Ishikawa (cell line): ENCODE data around the gene AGK.

Experiments
- CEBPB ChIP-seq: IDR thresholded peaks from 2 replicates; pipeline ENCODE4 v1.6.1; 2012
- CREB1 ChIP-seq: IDR thresholded peaks from 2 replicates; pipeline ENCODE4 v1.6.1; 2012; ENCODE audit warnings: low read depth
- EGR1 ChIP-seq: IDR thresholded peaks from 2 replicates; pipeline ENCODE4 v1.6.1; 2012
- EP300 ChIP-seq: IDR thresholded peaks from 2 replicates; pipeline ENCODE4 v1.6.1; 2012; ENCODE audit warnings: borderline replicate concordance
- FOXM1 ChIP-seq: IDR thresholded peaks from 2 replicates; pipeline ENCODE4 v1.6.1; 2012; ENCODE audit warnings: low read depth, borderline replicate concordance
- NFIC ChIP-seq: IDR thresholded peaks from 2 replicates; pipeline ENCODE4 v1.6.1; 2012
- RAD21 ChIP-seq: IDR thresholded peaks from 2 replicates; pipeline ENCODE4 v1.6.1; 2012; ENCODE audit warnings: low read depth
- TAF1 ChIP-seq: IDR thresholded peaks from 2 replicates; pipeline ENCODE4 v1.6.1; 2012; ENCODE audit warnings: low read depth, mild to moderate bottlenecking
- TCF12 ChIP-seq: IDR thresholded peaks from 2 replicates; pipeline ENCODE4 v1.6.1; 2012; ENCODE audit warnings: low read depth
- TEAD4 ChIP-seq: IDR thresholded peaks from 2 replicates; pipeline ENCODE4 v1.6.1; 2012
- USF1 ChIP-seq: IDR thresholded peaks from 2 replicates; pipeline ENCODE4 v1.6.1; 2012
- YY1 ChIP-seq: IDR thresholded peaks from 2 replicates; pipeline ENCODE4 v1.6.1; 2012; ENCODE audit warnings: low read depth
- ZBTB7A ChIP-seq: IDR thresholded peaks from 2 replicates; pipeline ENCODE4 v1.6.1; 2012; ENCODE audit warnings: low read depth
- TF ChIP-seq, protein P1 (sequence below): IDR thresholded peaks from 2 replicates; pipeline ENCODE4 v1.6.1; 2012
- TF ChIP-seq, protein P2 (sequence below): IDR thresholded peaks from 2 replicates; pipeline ENCODE4 v1.6.1; 2012; ENCODE audit warnings: low read depth, mild to moderate bottlenecking

AGK gene

GRCh38 chr7:141649137-141649864 lies 98.1 kb downstream of the AGK start:
- TF ChIP-seq, protein P1, sequence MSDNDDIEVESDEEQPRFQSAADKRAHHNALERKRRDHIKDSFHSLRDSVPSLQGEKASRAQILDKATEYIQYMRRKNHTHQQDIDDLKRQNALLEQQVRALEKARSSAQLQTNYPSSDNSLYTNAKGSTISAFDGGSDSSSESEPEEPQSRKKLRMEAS: no peak
- no peak for TF ChIP-seq CEBPB
- TF ChIP-seq NFIC: no peak
- no peak for TF ChIP-seq TCF12
- TF ChIP-seq FOXM1: no peak
- no peak for TF ChIP-seq TEAD4
- TF ChIP-seq YY1: no peak
- TF ChIP-seq EGR1: no peak
- no peak for TF ChIP-seq TAF1
- no peak for TF ChIP-seq RAD21
- TF ChIP-seq USF1: no peak
- no peak for TF ChIP-seq ZBTB7A
- TF ChIP-seq, protein P2, sequence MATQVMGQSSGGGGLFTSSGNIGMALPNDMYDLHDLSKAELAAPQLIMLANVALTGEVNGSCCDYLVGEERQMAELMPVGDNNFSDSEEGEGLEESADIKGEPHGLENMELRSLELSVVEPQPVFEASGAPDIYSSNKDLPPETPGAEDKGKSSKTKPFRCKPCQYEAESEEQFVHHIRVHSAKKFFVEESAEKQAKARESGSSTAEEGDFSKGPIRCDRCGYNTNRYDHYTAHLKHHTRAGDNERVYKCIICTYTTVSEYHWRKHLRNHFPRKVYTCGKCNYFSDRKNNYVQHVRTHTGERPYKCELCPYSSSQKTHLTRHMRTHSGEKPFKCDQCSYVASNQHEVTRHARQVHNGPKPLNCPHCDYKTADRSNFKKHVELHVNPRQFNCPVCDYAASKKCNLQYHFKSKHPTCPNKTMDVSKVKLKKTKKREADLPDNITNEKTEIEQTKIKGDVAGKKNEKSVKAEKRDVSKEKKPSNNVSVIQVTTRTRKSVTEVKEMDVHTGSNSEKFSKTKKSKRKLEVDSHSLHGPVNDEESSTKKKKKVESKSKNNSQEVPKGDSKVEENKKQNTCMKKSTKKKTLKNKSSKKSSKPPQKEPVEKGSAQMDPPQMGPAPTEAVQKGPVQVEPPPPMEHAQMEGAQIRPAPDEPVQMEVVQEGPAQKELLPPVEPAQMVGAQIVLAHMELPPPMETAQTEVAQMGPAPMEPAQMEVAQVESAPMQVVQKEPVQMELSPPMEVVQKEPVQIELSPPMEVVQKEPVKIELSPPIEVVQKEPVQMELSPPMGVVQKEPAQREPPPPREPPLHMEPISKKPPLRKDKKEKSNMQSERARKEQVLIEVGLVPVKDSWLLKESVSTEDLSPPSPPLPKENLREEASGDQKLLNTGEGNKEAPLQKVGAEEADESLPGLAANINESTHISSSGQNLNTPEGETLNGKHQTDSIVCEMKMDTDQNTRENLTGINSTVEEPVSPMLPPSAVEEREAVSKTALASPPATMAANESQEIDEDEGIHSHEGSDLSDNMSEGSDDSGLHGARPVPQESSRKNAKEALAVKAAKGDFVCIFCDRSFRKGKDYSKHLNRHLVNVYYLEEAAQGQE: no peak
- TF ChIP-seq CREB1: no peak
- no peak for TF ChIP-seq EP300

- no peak for TF ChIP-seq TEAD4
- TF ChIP-seq RAD21: peak; percentile 77
These were observed 98.8 kb downstream of the AGK start for GRCh38 chr7:141649865-141650634.

- TF ChIP-seq TCF12 (no peak), NFIC (no peak), EGR1 (no peak), ZBTB7A (no peak), FOXM1 (no peak), RAD21 (no peak), EP300 (no peak), TEAD4 (no peak), CEBPB (no peak), USF1 (no peak), TAF1 (no peak), YY1 (no peak), CREB1 (no peak)
- TF ChIP-seq, protein P2: no peak
- TF ChIP-seq, protein P1: no peak
These were observed 100.2 kb downstream of the AGK start for GRCh38 chr7:141651417-141651816.

DNA sequence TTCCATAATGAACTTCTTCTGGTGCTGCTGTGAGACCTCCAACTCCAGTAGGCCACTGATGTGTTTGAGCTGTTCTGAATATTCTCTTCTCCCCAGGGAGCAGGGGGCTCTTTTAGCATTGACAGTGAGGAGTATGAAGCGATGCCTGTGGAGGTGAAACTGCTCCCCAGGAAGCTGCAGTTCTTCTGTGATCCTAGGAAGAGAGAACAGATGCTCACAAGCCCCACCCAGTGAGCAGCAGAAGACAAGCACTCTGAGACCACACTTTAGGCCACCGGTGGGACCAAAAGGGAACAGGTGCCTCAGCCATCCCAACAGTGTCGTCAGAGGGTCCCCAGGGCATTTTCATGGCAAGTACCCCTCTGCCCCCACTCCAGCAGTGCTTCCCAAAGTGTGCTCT lies 101.5 kb downstream of the AGK start:
- TF ChIP-seq TAF1 (no peak), CREB1 (no peak), ZBTB7A (no peak), NFIC (no peak), RAD21 (no peak), CEBPB (no peak), EP300 (no peak), FOXM1 (no peak), EGR1 (no peak), TEAD4 (no peak)
- TF ChIP-seq, protein P2: no peak
- TF ChIP-seq, protein P1: no peak
